Omental fat pad (tissue), 4 donors: ENCODE results near the gene CORO6. TPM values are rescaled to one million over a fixed set of nuclear protein-coding genes. Genes with fewer than 3 reads are reported as not detected.

Experiments used
- ATAC-seq: fragments of 150-250 bp; one replicate; pipeline ENCODE4 v1.9.1; 2016; ENCODE audit warnings: mild to moderate bottlenecking, moderate library complexity; ENCODE audit not compliant: low FRiP score
- DNase-seq: peaks from one replicate; pipeline ENCODE4 v3.0.0-alpha.2; 2019; ENCODE audit warnings: low spot score
- total RNA-seq, 4 donors: library from RNA; depleted of rRNA; stranded (reverse); fragments of >200 nt; gene quantifications; one replicate each; pipeline ENCODE4 v1.1.0, GENCODE V29; 2016
- TF ChIP-seq, protein P1 (sequence below), 3 donors: fragments of 450-650 bp; IDR thresholded peaks; one replicate each; pipeline ENCODE4 v1.5.1; 2016 to 2017; ENCODE audit warnings: antibody characterized with exemption in 3 of 3, mild to moderate bottlenecking in 3 of 3, moderate library complexity in 2 of 3

Gene CORO6
- total RNA-seq, 4 donors from 2014 or later = 10.7 to 45.9 (median 14.1) TPM

DNA sequence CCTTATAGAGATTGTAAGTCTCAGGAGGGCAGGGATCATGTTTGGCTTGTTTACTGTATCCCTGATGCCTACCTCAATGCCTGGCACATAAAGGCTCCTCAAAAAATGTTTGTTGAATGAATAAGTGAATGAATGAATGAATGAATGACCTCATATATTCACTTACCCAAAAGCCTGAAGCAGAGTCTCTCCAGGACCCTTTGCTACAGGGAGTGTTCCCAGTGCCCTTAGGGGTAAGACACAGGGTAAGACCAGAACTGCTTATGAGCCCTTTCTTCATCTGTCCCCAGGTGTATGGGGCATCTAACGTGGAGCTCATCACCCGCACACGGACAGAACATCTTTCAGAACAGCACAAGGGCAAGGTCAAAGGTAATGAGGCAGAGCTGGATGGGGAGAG lies 12.3 kb downstream of the CORO6 start:
- ATAC-seq (no peak), DNase-seq (no peak)
- TF ChIP-seq, protein P1, sequence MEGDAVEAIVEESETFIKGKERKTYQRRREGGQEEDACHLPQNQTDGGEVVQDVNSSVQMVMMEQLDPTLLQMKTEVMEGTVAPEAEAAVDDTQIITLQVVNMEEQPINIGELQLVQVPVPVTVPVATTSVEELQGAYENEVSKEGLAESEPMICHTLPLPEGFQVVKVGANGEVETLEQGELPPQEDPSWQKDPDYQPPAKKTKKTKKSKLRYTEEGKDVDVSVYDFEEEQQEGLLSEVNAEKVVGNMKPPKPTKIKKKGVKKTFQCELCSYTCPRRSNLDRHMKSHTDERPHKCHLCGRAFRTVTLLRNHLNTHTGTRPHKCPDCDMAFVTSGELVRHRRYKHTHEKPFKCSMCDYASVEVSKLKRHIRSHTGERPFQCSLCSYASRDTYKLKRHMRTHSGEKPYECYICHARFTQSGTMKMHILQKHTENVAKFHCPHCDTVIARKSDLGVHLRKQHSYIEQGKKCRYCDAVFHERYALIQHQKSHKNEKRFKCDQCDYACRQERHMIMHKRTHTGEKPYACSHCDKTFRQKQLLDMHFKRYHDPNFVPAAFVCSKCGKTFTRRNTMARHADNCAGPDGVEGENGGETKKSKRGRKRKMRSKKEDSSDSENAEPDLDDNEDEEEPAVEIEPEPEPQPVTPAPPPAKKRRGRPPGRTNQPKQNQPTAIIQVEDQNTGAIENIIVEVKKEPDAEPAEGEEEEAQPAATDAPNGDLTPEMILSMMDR (IDR thresholded peaks at IDR 0.05) = no peak

DNA sequence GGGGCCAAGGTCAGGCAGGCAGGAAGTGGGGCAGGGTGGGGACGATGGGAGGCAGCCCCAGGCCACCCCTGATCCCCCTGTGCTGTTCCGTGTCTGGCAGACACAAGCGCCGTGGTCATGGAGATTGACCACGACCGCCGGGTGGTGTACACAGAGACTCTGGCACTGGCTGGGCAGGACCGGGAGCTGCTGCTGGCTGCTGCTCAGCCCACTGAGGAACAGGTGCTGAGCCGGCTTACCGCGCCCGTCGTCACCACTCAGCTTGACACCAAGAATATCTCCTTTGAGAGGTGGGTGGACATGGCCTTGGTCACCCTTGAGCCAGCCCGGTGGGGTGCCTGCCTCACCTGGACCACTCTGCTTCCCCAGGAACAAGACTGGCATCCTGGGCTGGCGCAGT lies 13.7 kb downstream of the CORO6 start:
- DNase-seq = no peak

DNA sequence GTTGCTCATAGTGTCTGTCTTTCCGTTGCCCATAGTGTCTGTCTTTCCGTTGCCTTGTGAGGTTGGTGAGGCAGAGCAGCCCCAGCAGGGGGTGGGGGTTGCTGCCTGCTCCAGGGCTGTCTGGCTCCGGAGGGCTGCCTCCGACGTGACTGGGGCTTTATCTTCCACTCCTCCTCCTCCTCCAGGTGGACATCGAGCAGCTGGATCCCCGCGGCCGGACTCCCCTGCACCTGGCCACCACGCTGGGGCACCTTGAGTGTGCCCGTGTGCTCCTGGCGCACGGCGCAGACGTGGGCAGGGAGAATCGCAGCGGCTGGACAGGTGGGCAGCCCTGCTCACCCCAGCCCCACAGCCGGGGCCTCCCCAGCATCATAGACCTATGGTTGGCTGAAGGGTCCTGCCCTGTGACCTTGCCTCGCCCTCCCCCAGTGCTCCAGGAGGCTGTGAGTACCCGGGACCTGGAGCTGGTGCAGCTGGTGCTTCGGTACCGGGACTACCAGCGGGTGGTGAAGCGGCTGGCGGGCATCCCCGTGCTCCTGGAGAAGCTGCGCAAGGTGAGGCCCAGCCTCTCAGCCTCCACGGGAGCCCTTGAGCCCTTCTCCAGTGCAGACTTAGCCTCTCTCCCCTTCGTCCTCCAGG lies 15.0 kb downstream of the CORO6 start:
- TF ChIP-seq, protein P1 (IDR thresholded peaks at IDR 0.05) = no peak
- DNase-seq = no peak
- ATAC-seq = no peak

More for the DNA sequence above, 13.7 kb downstream of the CORO6 start:
- TF ChIP-seq, protein P1 (IDR thresholded peaks at IDR 0.05) = no peak
- ATAC-seq = no peak

DNA sequence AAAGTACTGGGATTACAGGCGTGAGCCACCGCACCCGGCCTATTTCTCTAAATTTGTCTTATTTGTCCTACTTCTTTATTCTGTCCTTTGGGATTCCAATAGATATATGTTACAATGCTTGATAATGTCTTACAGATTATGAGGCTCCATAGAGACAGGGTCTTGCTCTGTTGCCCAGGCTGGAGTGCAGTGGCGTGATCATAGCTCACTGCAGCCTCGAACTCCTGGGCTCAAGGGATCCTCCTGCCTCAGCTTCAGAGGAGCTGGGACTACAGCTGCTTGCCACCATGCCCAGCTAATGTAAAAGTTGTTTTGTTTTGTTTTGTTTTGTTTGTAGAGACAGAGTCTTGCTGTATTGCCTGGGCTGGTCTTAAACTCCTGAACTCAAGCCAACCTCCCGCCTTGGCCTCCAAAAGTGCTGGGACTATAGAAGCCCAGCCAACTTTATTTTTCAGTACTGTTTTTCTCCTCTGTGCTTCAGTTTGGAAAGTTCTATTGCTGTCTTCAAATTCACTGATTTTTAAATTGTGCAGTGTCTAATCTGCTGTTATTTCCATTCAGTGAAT lies 19.5 kb downstream of the CORO6 start:
- DNase-seq (no peak), ATAC-seq (no peak)

DNA sequence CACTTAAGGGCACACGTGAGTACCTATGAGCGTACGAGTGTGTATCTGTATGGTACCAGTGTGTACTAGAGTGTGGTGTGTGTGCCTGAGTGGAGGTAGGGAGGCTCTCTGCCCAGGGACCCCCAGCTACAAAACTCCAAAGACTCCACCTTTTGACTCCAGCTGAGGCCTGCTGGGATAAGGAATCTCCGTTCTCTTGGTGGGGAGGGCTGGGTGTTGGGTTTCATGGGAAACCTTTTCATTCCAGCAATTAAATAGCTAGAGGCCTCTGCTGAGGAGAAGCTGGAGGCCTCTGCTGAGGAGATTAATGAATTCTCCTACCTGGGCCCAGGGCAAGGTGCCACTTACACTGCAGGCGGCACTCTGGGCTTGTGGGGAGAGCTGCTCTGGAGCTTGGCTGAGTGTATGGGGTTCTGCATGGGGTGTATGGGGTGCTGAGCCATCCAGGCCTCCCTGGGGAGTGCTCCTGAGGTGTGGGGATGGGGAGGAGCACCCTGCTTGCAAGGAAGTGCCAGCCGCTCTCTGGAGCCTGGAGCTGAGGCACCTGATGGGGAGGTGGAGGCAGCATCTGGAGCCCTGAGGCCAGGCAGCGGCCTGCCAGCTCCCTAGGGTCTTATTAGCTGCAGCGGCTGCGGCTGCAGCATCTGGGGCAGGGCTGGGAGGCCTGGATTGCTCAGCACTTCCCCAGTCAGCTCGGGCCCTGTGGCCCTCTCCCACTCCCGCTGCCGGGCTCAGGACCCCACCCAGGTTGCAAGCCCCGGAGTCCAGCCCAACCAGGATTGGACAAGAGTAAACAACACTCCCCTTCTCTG lies 25.1 kb downstream of the CORO6 start:
- TF ChIP-seq, protein P1 (IDR thresholded peaks at IDR 0.05) = no peak
- no peak for DNase-seq
- ATAC-seq = no peak

More for the DNA sequence above, 19.5 kb downstream of the CORO6 start:
- TF ChIP-seq, protein P1 (IDR thresholded peaks at IDR 0.05) = no peak

DNA sequence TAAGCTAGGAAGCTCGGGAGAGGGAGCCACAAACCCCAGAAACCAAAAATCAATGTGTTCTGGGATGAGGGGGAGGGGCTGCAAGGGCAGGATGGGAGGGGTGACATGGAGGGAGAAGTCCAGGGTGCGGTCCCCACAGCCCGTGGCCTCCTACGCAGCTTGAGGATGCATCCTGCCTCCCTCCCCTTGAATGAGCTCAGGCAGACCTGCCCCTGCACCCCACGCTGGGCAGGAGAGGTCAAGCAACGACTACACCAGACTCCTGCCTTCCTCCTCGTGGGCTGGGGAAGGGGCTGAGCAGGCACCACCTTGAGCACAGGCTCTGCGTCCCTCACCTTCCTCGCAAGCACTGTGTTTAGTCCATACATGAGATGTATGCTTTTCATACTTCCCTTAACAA lies 25.9 kb downstream of the CORO6 start:
- no peak for DNase-seq
- TF ChIP-seq, protein P1 (IDR thresholded peaks at IDR 0.05) = no peak
- ATAC-seq = no peak
